ENCODE results near the gene ACTN1.

DNA sequence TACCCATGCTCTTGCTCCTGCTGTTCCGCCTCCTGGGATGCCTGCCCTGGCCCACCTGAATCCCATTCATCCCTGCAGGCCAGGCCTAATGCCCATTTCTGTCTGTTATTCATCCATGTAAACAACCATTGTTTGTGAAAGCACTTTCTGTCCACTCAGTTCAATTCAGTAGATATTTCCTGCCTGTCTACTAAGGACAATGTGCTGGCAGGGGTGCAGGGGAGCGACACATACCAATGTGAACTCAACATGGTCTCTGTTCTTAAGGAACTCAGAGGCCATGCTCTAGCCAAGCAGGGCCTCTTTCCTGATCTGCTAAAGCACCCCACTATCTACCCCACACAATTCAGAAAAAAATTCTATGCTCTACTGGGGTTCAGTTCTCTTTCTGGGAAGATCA, 97.7 kb downstream of the ACTN1 start:
- TF ChIP-seq, protein P1, sequence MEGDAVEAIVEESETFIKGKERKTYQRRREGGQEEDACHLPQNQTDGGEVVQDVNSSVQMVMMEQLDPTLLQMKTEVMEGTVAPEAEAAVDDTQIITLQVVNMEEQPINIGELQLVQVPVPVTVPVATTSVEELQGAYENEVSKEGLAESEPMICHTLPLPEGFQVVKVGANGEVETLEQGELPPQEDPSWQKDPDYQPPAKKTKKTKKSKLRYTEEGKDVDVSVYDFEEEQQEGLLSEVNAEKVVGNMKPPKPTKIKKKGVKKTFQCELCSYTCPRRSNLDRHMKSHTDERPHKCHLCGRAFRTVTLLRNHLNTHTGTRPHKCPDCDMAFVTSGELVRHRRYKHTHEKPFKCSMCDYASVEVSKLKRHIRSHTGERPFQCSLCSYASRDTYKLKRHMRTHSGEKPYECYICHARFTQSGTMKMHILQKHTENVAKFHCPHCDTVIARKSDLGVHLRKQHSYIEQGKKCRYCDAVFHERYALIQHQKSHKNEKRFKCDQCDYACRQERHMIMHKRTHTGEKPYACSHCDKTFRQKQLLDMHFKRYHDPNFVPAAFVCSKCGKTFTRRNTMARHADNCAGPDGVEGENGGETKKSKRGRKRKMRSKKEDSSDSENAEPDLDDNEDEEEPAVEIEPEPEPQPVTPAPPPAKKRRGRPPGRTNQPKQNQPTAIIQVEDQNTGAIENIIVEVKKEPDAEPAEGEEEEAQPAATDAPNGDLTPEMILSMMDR (IDR thresholded peaks at IDR 0.05): no peak
- TF ChIP-seq EZH2phosphoT487 (IDR thresholded peaks at IDR 0.05) (no peak), EZH2 (IDR thresholded peaks at IDR 0.05) (no peak)
